A673 (cell line): Measurements from ENCODE around the gene JMJD8.

Experiments used
- CTCF ChIP-seq: fragments of 300-800, 200-600 bp; sonication (generic); conservative IDR thresholded peaks from 2 replicates; pipeline ENCODE4 v1.5.1; 2017; ENCODE audit warnings: low read depth, mild to moderate bottlenecking, antibody characterized with exemption, low read length, moderate library complexity, mixed read lengths
- EZH2 ChIP-seq: fragments of 200-600 bp; sonication (generic); IDR thresholded peaks from 2 replicates; pipeline ENCODE4 v1.6.1; 2017; ENCODE audit warnings: borderline replicate concordance, low read depth, mild to moderate bottlenecking, mixed read lengths, antibody characterized with exemption, low read length; ENCODE audit not compliant: poor library complexity, severe bottlenecking

GRCh38 chr16:647173-647902 lies 36.8 kb downstream of the JMJD8 start:
- no peak for TF ChIP-seq EZH2
- no peak for TF ChIP-seq CTCF
